Adipocyte (in vitro differentiated cells): ENCODE data around the gene ZNF184.
A peak's percentile ranks its signal among the peaks of the same experiment; 100 is the strongest.

ENCODE experiments used
- DNase-seq: peaks from one replicate; pipeline ENCODE4 v3.0.0-alpha.2; 2015; ENCODE audit warnings: low read depth
- H3K27me3 ChIP-seq: replicated peaks from 2 replicates; pipeline ENCODE4 v1.7.0; 2013; ENCODE audit warnings: mild to moderate bottlenecking, low read length, moderate library complexity; ENCODE audit not compliant: control insufficient read depth, insufficient read depth
- H3K36me3 ChIP-seq: 2 replicates; pipeline ENCODE4 v1.7.0; 2013; ENCODE audit warnings: low read length, mild to moderate bottlenecking, moderate library complexity; ENCODE audit not compliant: control insufficient read depth, insufficient read depth, severe bottlenecking
- H3K4me1 ChIP-seq: 2 replicates; pipeline ENCODE4 v1.7.0; 2013; ENCODE audit warnings: mild to moderate bottlenecking, low read length, moderate library complexity; ENCODE audit not compliant: control insufficient read depth, insufficient read depth
- H3K4me3 ChIP-seq: 2 replicates; pipeline ENCODE4 v1.7.0; 2013; ENCODE audit warnings: mild to moderate bottlenecking, low read length, moderate library complexity
- H3K9ac ChIP-seq: 2 replicates; pipeline ENCODE4 v1.7.0; 2013; ENCODE audit warnings: mild to moderate bottlenecking, low read length, moderate library complexity
- H3K9me3 ChIP-seq: 2 replicates; pipeline ENCODE4 v1.7.0; 2013; ENCODE audit warnings: mild to moderate bottlenecking, low read length, moderate library complexity; ENCODE audit not compliant: control insufficient read depth

Gene ZNF184

DNA sequence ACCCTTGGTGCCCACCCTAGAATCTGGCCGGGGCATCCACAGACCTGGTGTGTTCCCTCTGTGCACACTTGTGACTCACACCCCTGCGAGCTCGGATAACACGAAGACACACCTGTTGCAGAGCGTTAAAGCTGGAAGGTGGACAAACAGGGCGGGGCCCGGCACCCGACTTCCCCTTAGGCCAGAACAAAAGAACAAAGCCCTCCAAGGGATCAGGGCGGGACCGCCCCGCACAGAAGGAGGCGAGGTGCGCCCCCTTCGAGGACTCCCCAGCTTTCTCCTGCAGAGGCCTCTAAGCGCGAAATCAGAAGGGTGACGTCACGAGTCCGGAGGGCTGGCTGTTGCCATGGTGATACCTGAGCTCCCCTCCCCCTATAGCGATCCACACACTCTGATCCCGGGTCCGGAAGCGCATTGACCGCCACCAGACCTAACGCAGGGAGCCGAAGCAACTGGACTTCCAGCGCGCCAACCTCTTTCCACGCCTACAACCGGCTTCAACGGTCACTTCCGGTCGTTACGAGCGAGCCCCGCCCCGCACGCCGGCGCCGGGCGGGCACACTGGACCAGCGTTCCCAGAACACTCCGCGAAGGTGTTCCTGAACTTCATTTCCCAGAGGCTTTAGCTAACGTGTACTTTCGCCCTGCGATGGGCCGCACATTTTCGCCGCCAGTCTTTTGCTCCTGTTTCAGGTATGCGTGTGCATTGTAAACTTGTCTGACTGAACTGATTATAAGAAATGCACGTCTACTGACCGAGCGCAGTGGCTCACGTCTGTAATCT is at the start of gene ZNF184:
ZNF184 (minus strand) TSS at position 489 of the 784 bp plus-strand sequence. CDS start 811 bp downstream, outside the sequence.
- Histone ChIP-seq H3K27me3 (no peaks in the 10 kb centered on the region), H3K9me3 (no peaks in the 10 kb centered on the region), H3K4me3 (peak within 1 kb of the TSS; percentile 95), H3K4me1 (peaks cover 10% of the 10 kb centered on the region), H3K36me3 (peaks cover 13% of the 10 kb centered on the region), H3K9ac (peak within 1 kb of the TSS; percentile 87)
- DNase-seq: peak; percentile 99

DNA sequence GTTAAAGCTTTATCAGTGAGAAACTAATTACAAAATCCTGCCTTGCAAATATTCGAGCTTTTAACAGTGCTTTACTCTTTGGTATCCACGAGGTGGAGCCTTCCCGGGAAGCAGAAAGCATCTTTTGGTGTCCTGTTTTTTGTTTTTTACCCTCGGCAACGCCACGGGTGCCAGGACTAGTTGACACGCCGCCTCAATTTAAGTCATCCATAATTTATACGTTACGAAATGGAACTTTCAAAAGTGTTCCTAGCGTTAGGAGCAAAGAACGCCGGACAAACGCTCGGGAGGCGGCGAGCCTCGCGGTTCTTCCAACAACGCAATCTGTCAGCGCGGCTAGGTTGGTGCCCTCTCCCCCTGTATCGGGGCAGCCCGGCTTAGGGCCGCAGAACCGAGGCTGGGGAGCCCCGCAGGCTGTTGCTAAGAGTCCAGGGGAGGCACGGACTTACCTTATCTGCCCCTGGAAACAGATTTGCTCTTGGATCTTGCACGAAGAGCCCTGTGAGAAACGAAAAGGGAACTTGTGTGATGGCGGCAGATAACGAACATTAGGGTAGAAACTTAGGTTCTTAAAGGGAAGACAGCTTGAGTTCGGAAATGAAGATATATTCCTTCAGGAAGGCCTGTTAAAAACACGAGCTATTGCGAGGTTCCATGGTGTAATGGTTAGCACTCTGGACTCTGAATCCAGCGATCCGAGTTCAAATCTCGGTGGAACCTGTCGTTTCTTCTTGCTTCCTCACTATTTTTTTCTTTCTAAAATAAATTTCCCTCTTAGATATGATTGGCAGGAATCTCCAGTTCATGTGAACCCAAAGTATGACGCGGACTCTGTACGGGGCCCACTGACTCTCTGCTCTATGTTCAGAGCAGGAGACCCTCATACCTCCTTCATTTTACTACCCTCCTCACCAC is 46.2 kb upstream of the ZNF184 start:
- H3K36me3 ChIP-seq: no peaks in the 10 kb centered on the region
- H3K27me3 ChIP-seq: peaks cover 27% of the 10 kb centered on the region
- H3K9ac ChIP-seq: peak overlapping the region; percentile 90
- H3K4me3 ChIP-seq: peak overlapping the region; percentile 89
- peak; percentile 91 for DNase-seq
- H3K4me1 ChIP-seq: peaks cover 6% of the 10 kb centered on the region
- H3K9me3 ChIP-seq: no peaks in the 10 kb centered on the region

DNA sequence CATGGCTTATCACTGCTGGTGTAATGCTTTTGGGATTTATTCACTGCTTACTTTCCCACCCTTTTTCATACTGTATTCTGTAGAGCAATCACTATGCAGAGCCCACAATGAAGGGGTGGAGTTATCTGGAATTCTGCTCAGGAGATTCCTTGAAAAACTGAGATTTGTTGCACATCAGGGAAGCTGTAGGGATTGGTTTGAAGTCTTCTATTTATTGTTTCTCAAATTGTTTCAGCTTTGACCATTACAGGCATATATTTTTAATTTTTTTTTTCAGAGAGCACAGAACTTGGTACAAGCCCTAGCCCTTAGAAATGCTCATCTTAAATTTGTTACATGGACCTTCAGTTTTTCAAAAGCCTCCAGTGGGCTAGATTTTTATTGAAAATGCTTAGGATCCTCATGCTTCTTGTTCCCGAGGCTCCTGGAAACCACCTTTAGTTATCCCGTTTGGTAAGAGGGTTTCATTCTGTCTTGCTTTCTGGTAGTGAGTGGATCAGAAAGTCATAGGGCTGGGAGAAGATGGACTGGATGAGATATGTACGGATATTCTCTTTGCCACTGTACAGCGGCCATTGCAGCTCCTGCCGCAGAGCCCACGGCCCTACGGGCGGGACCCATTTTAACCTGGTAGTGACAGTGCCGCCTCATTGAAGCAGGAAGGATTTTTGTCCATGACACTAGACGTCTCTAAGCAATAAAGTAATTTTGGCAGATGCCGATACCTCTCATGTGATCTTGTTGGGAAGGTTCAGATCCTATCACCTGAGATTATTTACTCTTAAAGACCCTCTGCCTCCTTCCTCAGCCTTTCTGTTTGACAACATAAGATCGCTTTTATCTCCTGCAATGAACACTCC is 45.3 kb upstream of the ZNF184 start:
- Histone ChIP-seq H3K36me3 (no peaks in the 10 kb centered on the region), H3K4me1 (peaks cover 6% of the 10 kb centered on the region), H3K4me3 (peak overlapping the region; percentile 89), H3K9ac (peak overlapping the region; percentile 90), H3K9me3 (no peaks in the 10 kb centered on the region), H3K27me3 (peaks cover 37% of the 10 kb centered on the region)
- DNase-seq: no peak

DNA sequence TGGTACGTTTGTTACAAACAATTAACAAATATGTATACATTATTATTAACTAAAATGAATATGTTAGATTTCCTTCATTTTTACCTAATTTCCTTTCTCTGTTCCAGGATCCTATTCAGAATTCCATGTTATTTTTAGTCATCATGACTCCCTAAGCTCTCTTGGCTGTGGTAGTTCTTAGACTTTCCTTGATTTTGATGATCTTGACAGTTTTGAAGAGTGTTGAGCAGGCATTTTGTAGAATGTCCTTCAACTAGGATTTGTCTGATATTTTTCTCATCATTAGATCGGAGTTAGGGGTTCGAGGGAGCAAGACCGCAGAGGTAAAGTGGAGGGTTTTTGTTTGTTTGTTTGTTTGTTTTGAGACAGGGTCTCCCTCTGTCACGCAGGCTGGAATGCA is 44.3 kb upstream of the ZNF184 start:
- Histone ChIP-seq H3K27me3 (peaks cover 41% of the 10 kb centered on the region), H3K36me3 (no peaks in the 10 kb centered on the region), H3K4me1 (peaks cover 6% of the 10 kb centered on the region), H3K4me3 (no peak overlapping the region), H3K9me3 (no peaks in the 10 kb centered on the region), H3K9ac (no peak overlapping the region)
- DNase-seq: no peak

DNA sequence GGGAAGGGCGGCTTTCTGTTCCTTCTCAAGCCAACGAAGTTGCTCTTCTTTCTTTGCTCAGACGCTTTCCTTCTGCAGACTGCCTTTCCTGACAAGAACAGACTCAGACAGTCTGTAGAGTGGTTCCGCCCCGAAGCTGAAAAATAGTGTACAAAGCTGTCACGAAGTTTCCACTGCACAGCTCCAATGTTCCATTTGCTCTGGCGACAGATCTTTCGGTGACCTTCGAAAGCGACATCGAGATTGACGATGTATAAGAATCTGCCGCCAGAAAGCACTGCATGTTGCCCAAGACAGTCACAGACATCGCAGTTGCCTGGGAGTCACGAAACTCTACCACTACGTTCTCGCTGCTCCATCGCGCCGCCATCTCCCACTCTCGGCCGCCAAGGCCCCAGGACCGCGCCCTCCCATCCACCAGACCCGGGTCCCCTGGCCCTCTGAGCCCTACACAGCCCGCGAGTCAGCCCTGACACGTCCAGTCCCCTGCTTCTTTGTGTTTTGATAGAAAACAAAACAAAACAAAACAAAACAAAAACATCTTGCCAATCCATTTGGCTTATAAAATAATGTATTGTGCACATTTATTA is 42.1 kb upstream of the ZNF184 start:
- Histone ChIP-seq H3K36me3 (no peaks in the 10 kb centered on the region), H3K4me3 (peak overlapping the region; percentile 52), H3K9ac (no peak overlapping the region), H3K9me3 (no peaks in the 10 kb centered on the region), H3K27me3 (peaks cover 50% of the 10 kb centered on the region), H3K4me1 (peaks cover 6% of the 10 kb centered on the region)
- DNase-seq: peak; percentile 28

DNA sequence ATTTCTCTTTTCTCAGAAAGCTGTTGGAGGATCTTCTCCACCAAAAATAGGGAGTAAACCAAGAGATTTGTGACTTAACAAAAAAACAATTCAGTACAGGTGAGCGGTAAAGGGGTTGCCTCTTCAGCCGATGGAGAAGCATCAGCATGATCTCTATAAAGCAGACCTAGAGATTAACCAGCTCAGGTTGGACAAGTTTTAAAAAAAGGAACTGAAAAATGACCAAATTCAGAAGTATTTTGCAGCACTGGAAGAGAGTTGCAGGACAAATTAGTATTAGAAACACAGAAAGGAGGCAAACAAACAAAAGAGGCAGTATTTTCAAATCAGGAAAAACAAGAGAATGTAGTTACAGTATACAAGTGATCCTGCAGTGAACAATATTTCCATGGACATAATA is 39.6 kb upstream of the ZNF184 start:
- Histone ChIP-seq H3K4me3 (no peak overlapping the region), H3K9ac (no peak overlapping the region), H3K27me3 (peaks cover 50% of the 10 kb centered on the region), H3K9me3 (no peaks in the 10 kb centered on the region), H3K36me3 (no peaks in the 10 kb centered on the region), H3K4me1 (no peaks in the 10 kb centered on the region)
- no peak for DNase-seq

DNA sequence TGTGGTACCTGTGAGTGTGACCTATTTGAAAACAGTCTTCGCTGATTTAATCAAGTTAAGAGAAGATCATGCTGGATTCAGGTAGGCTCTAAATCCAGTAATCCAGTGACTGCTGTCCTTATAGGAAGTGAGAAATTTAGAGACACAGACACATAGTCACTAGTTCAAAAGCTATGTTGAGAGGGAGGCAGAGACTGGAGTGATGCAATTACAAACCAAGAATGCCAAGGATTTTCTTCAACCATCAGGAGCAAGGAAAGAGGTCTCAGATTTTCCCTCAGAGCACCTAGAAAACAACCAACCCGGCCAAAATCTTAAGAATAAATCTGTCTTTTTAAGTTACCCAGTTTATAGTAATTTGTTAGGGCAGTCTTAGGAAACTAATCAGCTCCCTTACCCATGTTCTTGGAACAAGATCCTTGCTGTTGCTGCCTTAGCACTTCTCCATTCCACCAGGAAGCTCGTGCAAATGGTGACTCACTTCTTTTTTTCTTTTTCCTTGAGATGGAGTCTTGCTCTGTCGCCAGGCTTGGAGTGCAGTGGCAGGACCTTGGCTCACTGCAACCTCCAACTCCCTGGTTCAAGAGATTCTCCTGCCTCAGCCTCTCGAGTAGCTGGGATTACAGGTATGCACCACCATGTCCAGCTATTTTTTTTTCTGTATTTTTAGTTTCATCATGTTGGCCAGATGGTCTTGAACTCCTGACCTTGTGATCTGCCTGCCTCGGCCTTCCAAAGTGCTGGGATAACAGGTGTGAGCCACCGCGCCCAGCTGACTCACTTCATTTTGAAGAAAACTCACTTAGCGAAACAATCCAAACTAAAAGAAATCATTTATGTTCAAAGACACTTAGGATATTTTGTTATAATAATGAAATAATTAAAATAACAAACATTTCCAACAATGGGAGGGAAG is 34.4 kb upstream of the ZNF184 start:
- no peak overlapping the region for H3K9ac ChIP-seq

DNA sequence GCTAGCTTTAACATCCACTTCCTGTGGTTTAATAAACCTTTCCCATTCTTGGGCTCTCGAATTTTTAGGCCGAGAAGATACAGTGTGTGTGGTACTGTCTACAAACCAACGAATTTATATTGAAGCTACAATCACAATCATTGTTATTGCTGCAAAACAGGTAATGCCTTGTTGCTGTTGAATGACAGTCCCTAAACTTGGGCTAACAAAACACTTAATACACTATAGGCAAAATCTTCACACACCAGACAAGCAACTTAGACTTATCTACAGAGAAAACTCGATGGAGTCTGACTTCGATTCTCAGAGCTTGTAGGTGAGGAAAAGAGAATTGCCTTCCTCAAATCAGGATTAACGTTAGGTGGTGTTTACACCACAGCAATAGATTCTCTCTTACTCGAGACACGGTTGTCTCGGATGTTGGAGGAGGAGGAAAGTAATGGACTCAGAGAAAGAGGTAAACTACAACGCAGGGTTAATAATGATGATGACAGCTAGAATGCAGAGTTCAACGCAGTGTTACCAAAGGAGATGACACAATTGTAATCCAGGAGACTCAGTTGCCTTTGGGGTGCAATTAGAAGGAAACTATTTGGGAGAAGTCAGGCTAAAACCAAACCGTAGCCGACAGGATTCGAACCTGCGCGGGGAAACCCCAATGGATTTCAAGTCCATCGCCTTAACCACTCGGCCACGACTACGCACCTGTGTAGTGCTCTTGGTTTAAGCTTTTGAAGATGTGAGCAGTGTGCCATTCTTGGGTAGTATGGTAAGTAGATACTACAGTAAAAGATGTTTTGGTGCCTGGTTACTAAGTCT is 32.5 kb upstream of the ZNF184 start:
- Histone ChIP-seq H3K27me3 (peaks cover 2% of the 10 kb centered on the region), H3K4me1 (peaks cover 10% of the 10 kb centered on the region), H3K4me3 (no peak overlapping the region), H3K36me3 (no peaks in the 10 kb centered on the region), H3K9ac (no peak overlapping the region), H3K9me3 (no peaks in the 10 kb centered on the region)
- peak; percentile 26 for DNase-seq

More for the DNA sequence above, 34.4 kb upstream of the ZNF184 start:
- H3K36me3 ChIP-seq: no peaks in the 10 kb centered on the region
- no peak overlapping the region for H3K4me3 ChIP-seq
- no peak for DNase-seq
- H3K27me3 ChIP-seq: peaks cover 9% of the 10 kb centered on the region
- peaks cover 9% of the 10 kb centered on the region for H3K4me1 ChIP-seq
- H3K9me3 ChIP-seq: no peaks in the 10 kb centered on the region

DNA sequence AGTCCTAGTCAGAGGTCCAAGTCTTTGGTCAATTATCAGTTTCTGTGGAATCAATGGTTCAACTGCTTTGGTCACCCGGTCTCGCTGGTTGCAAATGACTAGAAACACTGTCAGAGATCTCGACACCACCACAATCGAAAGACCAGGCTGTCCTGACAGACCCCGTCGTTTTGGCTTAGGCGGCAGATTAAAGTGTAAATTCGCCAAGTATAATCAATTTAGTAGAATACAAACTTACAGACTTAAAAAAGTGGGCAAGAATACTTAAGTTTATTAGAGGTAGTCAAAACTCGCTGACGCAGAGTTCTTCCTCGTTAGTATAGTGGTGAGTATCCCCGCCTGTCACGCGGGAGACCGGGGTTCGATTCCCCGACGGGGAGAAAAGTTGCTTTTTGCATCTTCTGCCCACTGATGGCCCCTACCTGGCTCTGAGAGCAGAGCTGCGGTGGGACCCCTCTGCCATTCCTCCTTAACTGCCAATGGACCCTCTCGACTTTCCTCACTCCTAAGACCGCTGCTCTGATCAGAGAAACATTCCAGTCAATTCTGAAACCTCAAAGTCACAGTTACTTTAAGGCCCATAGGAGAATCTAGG is 30.6 kb upstream of the ZNF184 start:
- Histone ChIP-seq H3K4me1 (peaks cover 10% of the 10 kb centered on the region), H3K4me3 (peak overlapping the region; percentile 87), H3K36me3 (no peaks in the 10 kb centered on the region), H3K9ac (peak overlapping the region; percentile 58), H3K27me3 (peaks cover 6% of the 10 kb centered on the region), H3K9me3 (no peaks in the 10 kb centered on the region)
- DNase-seq: peak; percentile 79
